Thymus (tissue), 14 donors: Measurements from ENCODE around the gene C5orf15. TPM values are rescaled to one million over a fixed set of nuclear protein-coding genes. Genes with fewer than 3 reads are reported as not detected.

Experiments used
- DNase-seq, 9 donors: peaks; one replicate each; pipeline ENCODE4 v3.0.0-alpha.2; 2013; ENCODE audit warnings: low spot score in 9 of 9, low read depth in 6 of 9, missing footprints in 1 of 9
- H3K27ac ChIP-seq, 2 donors: one replicate each; pipeline ENCODE4 v1.5.1; 2013; ENCODE audit warnings: control low read depth in 1 of 2, low read depth in 1 of 2, low read length in 1 of 2, mild to moderate bottlenecking in 1 of 2, moderate library complexity in 1 of 2
- H3K27me3 ChIP-seq, 2 donors: one replicate each; pipeline ENCODE4 v1.5.1; 2013; ENCODE audit warnings: low read length in 1 of 2; ENCODE audit not compliant: control insufficient read depth in 2 of 2, insufficient read depth in 1 of 2
- H3K36me3 ChIP-seq, 2 donors: one replicate each; pipeline ENCODE4 v1.5.1; 2013; ENCODE audit warnings: low read length in 1 of 2, mild to moderate bottlenecking in 1 of 2, moderate library complexity in 1 of 2; ENCODE audit not compliant: control insufficient read depth in 2 of 2, insufficient read depth in 2 of 2
- H3K4me1 ChIP-seq, 2 donors: one replicate each; pipeline ENCODE4 v1.5.1; 2013; ENCODE audit warnings: low read length in 2 of 2; ENCODE audit not compliant: control insufficient read depth in 2 of 2, insufficient read depth in 2 of 2
- H3K4me3 ChIP-seq, 2 donors: one replicate each; pipeline ENCODE4 v1.5.1; 2013; ENCODE audit warnings: low read length in 2 of 2, control low read depth in 1 of 2, mild to moderate bottlenecking in 1 of 2
- H3K9me3 ChIP-seq, 2 donors: one replicate each; pipeline ENCODE4 v1.5.1; 2013; ENCODE audit warnings: low read length in 1 of 2, mild to moderate bottlenecking in 1 of 2; ENCODE audit not compliant: control insufficient read depth in 2 of 2, insufficient read depth in 1 of 2
- WGBS: extraction: QIAGEN DNeasy Blood & Tissue Kit; methylation state at CpG from one replicate; pipeline ENCODE4 v1.1.7; 2013; 5-methylcytosine and 5-hydroxymethylcytosine counted together
- long read RNA-seq, 10 donors: transcript quantifications; one replicate each; lab custom pipeline, GENCODE V29; 2026
- polyA plus RNA-seq: library from polyadenylated mRNA; stranded (reverse); fragments of 200-250 nt; gene quantifications from one replicate; pipeline ENCODE4 v1.2.3, GENCODE V29; 2013
- total RNA-seq: library from RNA; stranded (reverse); fragments of 120-200 nt; gene quantifications from one replicate; pipeline ENCODE4 v1.2.4, GENCODE V29; 2013
- donor health status: healthy.

Gene C5orf15
- total RNA-seq (39.1 TPM), polyA plus RNA-seq (50.8 TPM)
- long read RNA-seq, donor 1, transcript C5orf15-201 (3 exons, 2,358 nt), result major isoform, 5 of 5 reads
- long read RNA-seq, donor 1, partial matches to known transcripts, result 0 of 5 reads
- long read RNA-seq, donor 1, other reads (novel, unspliced or antisense), result 0 of 5 reads
- long read RNA-seq, donor 2, result 0 reads
- long read RNA-seq, donor 3, transcript C5orf15-201 (3 exons, 2,358 nt), result major isoform, 23 of 28 reads
- long read RNA-seq, donor 3, partial matches to known transcripts, result 5 of 28 reads
- long read RNA-seq, donor 3, other reads (novel, unspliced or antisense), result 0 of 28 reads
- long read RNA-seq, donor 4, transcript C5orf15-201 (3 exons, 2,358 nt), result major isoform, 11 of 16 reads
- long read RNA-seq, donor 4, partial matches to known transcripts, result 5 of 16 reads
- long read RNA-seq, donor 4, other reads (novel, unspliced or antisense), result 0 of 16 reads
- long read RNA-seq, donor 5, transcript C5orf15-201 (3 exons, 2,358 nt), result major isoform, 42 of 60 reads
- long read RNA-seq, donor 5, partial matches to known transcripts, result 18 of 60 reads
- long read RNA-seq, donor 5, other reads (novel, unspliced or antisense), result 0 of 60 reads
- long read RNA-seq, donor 6, transcript C5orf15-201 (3 exons, 2,358 nt), result major isoform, 16 of 16 reads
- long read RNA-seq, donor 6, partial matches to known transcripts, result 0 of 16 reads
- long read RNA-seq, donor 6, other reads (novel, unspliced or antisense), result 0 of 16 reads
- long read RNA-seq, donor 7, transcript C5orf15-201 (3 exons, 2,358 nt), result major isoform, 23 of 29 reads
- long read RNA-seq, donor 7, partial matches to known transcripts, result 6 of 29 reads
- long read RNA-seq, donor 7, other reads (novel, unspliced or antisense), result 0 of 29 reads
- long read RNA-seq, donor 8, partial matches to known transcripts, result 0 of 3 reads
- long read RNA-seq, donor 8, other reads (novel, unspliced or antisense), result 0 of 3 reads
- long read RNA-seq, donor 9, transcript C5orf15-201 (3 exons, 2,358 nt), result major isoform, 20 of 20 reads
- long read RNA-seq, donor 9, partial matches to known transcripts, result 0 of 20 reads
- long read RNA-seq, donor 9, other reads (novel, unspliced or antisense), result 0 of 20 reads
- long read RNA-seq, donor 10, transcript C5orf15-201 (3 exons, 2,358 nt), result major isoform, 22 of 27 reads
- long read RNA-seq, donor 10, partial matches to known transcripts, result 5 of 27 reads
- long read RNA-seq, donor 10, other reads (novel, unspliced or antisense), result 0 of 27 reads

DNA sequence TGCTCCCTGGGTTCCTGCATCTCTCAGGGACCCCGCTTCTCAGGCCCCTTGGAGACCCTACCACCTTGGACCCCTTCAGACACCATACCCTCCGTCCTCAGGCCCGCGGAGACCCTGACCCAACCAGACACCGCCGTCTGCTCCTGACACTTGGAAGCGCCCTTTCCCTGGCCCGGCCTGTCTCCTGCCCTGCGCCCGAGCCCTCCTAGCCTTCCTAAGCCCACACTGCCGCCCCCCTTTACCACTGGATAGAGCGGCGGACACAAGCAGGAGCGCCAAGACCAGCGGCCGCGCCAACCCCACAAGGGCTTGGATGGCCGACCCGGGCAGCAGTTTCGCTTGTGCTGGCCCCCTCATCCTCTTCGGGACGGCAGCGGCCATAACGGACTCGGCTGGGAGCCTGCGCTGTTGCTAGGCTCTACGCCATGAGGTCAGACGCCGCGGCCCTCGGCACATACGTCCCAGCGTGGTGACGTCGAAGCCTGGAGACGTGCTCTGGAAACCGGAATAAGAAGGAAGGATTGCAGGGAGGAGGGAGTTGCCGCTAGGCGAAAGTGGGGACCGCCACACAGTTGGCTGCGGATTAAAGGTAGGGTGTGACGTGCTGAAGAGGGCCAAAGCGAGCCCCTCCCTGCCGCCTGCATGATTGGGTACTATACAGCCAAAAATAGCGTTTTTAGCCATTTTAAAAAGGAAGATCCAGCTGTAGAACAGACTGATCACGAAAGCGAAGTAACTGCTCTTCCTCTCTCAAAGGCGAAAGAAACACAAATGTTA is at the start of gene C5orf15:
C5orf15 (minus strand) TSS at position 422 of the 777 bp plus-strand sequence; CDS start at position 381, 41 bp downstream.
- Histone ChIP-seq H3K9me3 (no peaks in the 10 kb centered on the region), H3K27ac (peak within 1 kb of the TSS; percentile 65 to 73), H3K4me3 (peak within 1 kb of the TSS; percentile 65 to 94), H3K36me3 (peaks cover 5 to 16% of the 10 kb centered on the region in 2 donors), H3K4me1 (peaks cover 8 to 10% of the 10 kb centered on the region in 2 donors), H3K27me3 (no peaks in the 10 kb centered on the region)
- WGBS, result under 1% methylated on average over 48 of the region's 48 CpGs
- DNase-seq, result peak; percentile 82 to 93 (median 88)

DNA sequence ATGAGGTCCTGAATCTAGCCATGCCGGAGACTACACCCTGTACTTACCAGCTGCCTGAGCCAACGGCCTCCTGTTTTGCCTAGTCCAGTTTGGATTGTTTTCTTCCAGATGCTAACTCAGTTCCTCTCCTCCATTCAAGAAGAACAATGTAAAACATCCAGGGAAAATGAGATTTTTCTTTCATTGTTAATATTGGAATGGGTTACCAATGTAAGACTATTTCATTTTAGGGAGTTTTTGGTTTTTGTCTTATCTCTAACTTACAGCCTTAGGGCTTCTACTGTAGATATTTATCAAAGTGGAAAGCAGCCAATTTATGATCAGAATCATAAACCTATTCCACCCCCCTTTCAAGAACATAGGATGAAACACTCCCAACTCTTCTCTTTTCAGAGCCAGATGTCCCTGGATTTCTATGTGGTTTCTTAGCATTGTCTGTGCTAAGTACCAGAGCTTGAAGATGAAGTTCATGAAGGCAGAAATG is 39.9 kb upstream of the C5orf15 start:
- peaks cover 0 to 3% of the 10 kb centered on the region in 2 donors for H3K36me3 ChIP-seq
- 69% methylated on average over 2 of the region's 2 CpGs for WGBS

DNA sequence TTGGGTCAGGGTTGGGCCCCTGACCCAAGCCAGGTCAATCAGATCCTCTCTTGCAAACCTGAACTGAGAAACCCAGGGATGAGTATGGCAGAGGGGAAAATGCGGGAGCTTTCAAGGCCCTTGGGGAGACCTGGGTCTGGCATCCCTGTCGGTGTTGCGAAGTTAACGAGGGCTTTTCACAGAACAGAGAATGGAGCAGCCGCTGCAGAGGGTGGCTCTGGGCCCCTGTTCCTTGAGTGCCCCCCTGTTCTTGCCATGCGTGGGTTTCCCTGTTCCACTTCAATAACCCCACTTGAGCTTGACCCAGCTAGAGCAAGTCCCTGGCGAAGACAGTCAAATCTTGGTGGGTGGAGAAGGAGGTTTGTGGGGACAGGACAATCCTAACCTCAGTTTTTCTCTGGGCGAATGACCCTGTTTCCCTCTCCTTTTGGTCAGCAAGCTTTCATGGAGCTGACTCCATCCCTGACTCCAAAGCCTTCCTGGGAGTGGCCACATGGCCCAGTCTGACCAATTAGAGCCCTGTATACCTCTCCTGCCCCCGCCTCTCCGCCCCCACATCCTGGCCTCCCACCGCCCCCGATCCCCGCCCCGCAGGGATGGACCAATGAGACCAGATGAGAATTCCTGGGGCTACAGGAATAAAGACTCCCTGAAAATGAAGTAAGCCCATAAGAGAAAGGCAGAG is 39.3 kb upstream of the C5orf15 start:
- 93% methylated on average over 14 of the region's 14 CpGs for WGBS
- no peak for DNase-seq

More for the DNA sequence above, 39.9 kb upstream of the C5orf15 start:
- H3K27ac ChIP-seq, result no peak overlapping the region
- no peak overlapping the region for H3K4me3 ChIP-seq
- no peak for DNase-seq
- H3K4me1 ChIP-seq, result peaks cover 8 to 15% of the 10 kb centered on the region in 2 donors
- peaks cover 2 to 6% of the 10 kb centered on the region in 2 donors for H3K27me3 ChIP-seq
- H3K9me3 ChIP-seq, result peaks cover 0 to 5% of the 10 kb centered on the region in 2 donors

DNA sequence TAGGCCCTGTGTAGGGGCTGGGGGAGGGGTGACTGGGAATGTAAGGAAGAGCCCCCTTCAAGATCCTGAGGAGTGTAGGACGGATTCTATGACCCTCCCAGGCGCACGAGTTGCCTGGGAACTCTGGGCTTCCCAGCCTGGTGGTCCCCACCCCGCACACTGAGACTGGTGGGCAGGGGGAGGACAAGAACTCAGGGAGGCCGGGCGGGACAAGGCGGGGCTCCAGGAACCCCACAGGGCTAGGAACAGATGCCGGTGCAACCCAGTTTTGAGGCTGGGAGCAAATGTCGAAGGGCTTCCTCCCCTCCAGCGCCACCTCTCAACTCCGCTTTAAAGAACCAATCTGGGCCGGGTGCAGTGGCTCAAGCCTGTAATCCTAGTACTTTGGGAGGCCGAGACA is 37.7 kb upstream of the C5orf15 start:
- H3K4me1 ChIP-seq, result peaks cover 9 to 26% of the 10 kb centered on the region in 2 donors
- DNase-seq, result no peak
- H3K9me3 ChIP-seq, result peaks cover 0 to 5% of the 10 kb centered on the region in 2 donors
- H3K27ac ChIP-seq, result no peak overlapping the region
- 96% methylated on average over 13 of the region's 13 CpGs for WGBS
- H3K27me3 ChIP-seq, result peaks cover 2 to 6% of the 10 kb centered on the region in 2 donors
- H3K36me3 ChIP-seq, result peaks cover 3 to 12% of the 10 kb centered on the region in 2 donors
- H3K4me3 ChIP-seq, result no peak overlapping the region

More for the DNA sequence above, 39.3 kb upstream of the C5orf15 start:
- Histone ChIP-seq H3K27me3 (peaks cover 2 to 6% of the 10 kb centered on the region in 2 donors), H3K4me3 (no peak overlapping the region), H3K36me3 (peaks cover 0 to 3% of the 10 kb centered on the region in 2 donors), H3K4me1 (peaks cover 9 to 21% of the 10 kb centered on the region in 2 donors), H3K9me3 (peaks cover 0 to 5% of the 10 kb centered on the region in 2 donors), H3K27ac (no peak overlapping the region)

DNA sequence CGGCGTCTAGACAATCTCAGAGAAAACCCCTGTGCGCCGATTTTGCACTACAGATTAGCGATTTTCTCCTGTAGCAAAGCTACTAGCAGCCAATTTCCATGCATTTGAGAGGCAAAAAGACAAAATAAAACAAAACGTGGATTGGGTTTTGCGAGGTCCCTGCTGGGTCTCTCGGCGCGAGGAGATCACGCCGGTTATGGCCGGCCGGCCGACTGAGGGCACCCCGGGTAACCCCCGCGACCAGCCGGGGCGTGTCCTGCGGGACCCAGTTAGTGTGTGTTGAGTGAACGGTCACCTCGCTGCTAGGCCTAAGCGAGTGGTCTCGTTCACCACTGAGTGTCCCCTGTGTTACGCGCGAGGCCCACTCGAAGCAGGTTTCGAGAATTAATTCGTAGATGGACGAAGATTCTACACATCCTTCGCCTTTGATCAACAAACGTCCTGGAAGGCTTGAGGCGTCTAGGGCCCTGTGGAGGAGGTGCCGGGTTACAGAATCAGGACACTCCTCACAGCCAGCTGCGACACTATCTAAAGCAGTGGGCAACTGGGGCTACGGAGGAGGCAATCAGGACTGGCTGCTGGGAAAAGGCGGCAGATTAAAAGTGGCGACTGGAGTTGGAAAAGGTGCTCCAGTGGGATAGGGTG is 37.1 kb upstream of the C5orf15 start:
- Histone ChIP-seq H3K27ac (peak overlapping the region; percentile 90 to 94), H3K27me3 (peaks cover 2 to 6% of the 10 kb centered on the region in 2 donors), H3K4me1 (peaks cover 9 to 26% of the 10 kb centered on the region in 2 donors), H3K4me3 (peak overlapping the region; percentile 68 to 82), H3K9me3 (peaks cover 0 to 5% of the 10 kb centered on the region in 2 donors), H3K36me3 (peaks cover 3 to 14% of the 10 kb centered on the region in 2 donors)
- peak in 1 of 9 donors; percentile 3 for DNase-seq
- WGBS, result 34% methylated on average over 40 of the region's 40 CpGs

DNA sequence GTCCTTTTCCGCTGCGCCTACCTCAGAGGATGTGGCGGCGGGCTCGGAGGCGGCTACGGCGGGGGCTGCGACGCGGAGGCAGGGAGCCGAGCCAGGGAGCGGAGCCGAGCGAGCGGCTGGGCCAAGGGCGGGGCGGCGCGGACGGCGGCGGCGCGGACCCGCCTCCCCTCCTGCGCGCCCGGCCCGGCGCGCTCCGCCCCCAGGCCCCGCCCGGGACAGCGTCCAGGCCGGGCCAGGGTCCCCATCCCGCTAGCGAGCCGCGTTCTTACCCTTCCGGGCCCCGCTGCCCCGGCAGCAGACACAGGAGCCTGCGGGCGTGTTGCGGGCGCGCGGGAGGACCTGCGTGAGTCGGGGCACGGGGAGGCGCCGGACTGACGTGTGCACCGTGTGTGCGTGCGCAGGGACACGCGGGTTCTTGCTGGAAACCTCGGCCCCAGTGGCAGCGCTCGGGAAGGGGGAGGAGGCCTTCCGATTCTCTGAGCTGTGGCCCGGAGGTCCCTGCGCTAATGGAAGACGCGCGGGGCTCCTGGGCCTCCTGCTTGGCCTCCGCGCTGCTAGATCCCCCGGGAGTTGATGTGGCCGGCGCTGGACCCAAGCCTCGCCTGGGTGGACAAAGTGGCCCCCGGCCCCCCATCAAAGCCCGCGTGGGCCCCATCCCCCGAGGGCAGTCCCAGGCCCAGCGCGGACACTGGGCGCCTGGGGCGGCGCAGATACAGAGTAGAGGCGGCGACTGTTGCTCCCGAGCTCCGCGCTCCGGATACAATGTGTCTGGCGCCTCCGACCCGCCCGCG is 36.4 kb upstream of the C5orf15 start, which contains the start of gene VDAC1:
VDAC1 (minus strand) TSS at position 350 of the 791 bp plus-strand sequence. CDS start 11,963 bp downstream, outside the sequence.
- peaks cover 9 to 26% of the 10 kb centered on the region in 2 donors for H3K4me1 ChIP-seq

More for the DNA sequence above, 36.4 kb upstream of the C5orf15 start, which contains the start of gene VDAC1:
- under 1% methylated on average over 90 of the region's 96 CpGs for WGBS
- peak within 1 kb of the TSS; percentile 68 to 82 for H3K4me3 ChIP-seq
- H3K9me3 ChIP-seq, result peaks cover 0 to 5% of the 10 kb centered on the region in 2 donors
- H3K27me3 ChIP-seq, result peaks cover 2 to 6% of the 10 kb centered on the region in 2 donors
- H3K27ac ChIP-seq, result peak within 1 kb of the TSS; percentile 90 to 94
- peaks cover 0 to 17% of the 10 kb centered on the region in 2 donors for H3K36me3 ChIP-seq
- peak in 8 of 9 donors; percentile 29 to 82 (median 59) for DNase-seq
